Osteoblast (primary cell): Measurements from ENCODE around the gene VOPP1. TPM values are rescaled to one million over a fixed set of nuclear protein-coding genes. Genes with fewer than 3 reads are reported as not detected.

Source experiments
- DNase-seq: peaks from one replicate; pipeline ENCODE4 v3.0.0; 2011; ENCODE audit warnings: low spot score, mixed read lengths; ENCODE audit not compliant: insufficient read length; ENCODE audit errors: missing footprints
- H2AFZ ChIP-seq: 2 replicates; pipeline ENCODE4 v1.6.0; 2011; ENCODE audit warnings: mild to moderate bottlenecking, low read length
- H3K27ac ChIP-seq: 2 replicates; pipeline ENCODE4 v1.5.1; 2011; ENCODE audit warnings: mild to moderate bottlenecking, low read depth, low read length, moderate library complexity
- H3K27me3 ChIP-seq: 2 replicates; pipeline ENCODE4 v1.6.0; 2012; ENCODE audit warnings: mild to moderate bottlenecking, control low read depth, inconsistent platforms, low read length, moderate library complexity; ENCODE audit not compliant: insufficient read depth
- H3K36me3 ChIP-seq: 2 replicates; pipeline ENCODE4 v1.5.1; 2011; ENCODE audit warnings: mild to moderate bottlenecking, low read length, control low read depth, moderate library complexity; ENCODE audit not compliant: insufficient read depth
- H3K4me1 ChIP-seq: 2 replicates; pipeline ENCODE4 v1.5.1; 2011; ENCODE audit warnings: mild to moderate bottlenecking, low read length, control low read depth, moderate library complexity; ENCODE audit not compliant: insufficient read depth
- H3K4me2 ChIP-seq: 2 replicates; pipeline ENCODE4 v1.6.0; 2011; ENCODE audit warnings: mild to moderate bottlenecking, low read length; ENCODE audit not compliant: insufficient read depth
- H3K4me3 ChIP-seq: fragments of 200-600 bp; sonication (generic); 3 replicates; pipeline ENCODE4 v1.5.1; 2012; ENCODE audit warnings: mild to moderate bottlenecking, low read length, inconsistent platforms; ENCODE audit not compliant: insufficient read depth
- H3K79me2 ChIP-seq: 2 replicates; pipeline ENCODE4 v1.6.0; 2012; ENCODE audit warnings: mild to moderate bottlenecking, low read length, control low read depth, inconsistent platforms; ENCODE audit not compliant: insufficient read depth
- H3K9me3 ChIP-seq: 2 replicates; pipeline ENCODE4 v1.5.1; 2011; ENCODE audit warnings: low read depth, low read length, control low read depth
- H4K20me1 ChIP-seq: 2 replicates; pipeline ENCODE4 v1.6.0; 2012; ENCODE audit warnings: mild to moderate bottlenecking, low read length, control low read depth; ENCODE audit not compliant: insufficient read depth
- CTCF ChIP-seq: IDR thresholded peaks from 2 replicates; pipeline ENCODE4 v1.5.1; 2011; ENCODE audit warnings: mild to moderate bottlenecking, low read depth, low read length, moderate library complexity; ENCODE audit errors: extremely low read depth
- total RNA-seq: library from RNA; depleted of rRNA; stranded (reverse); fragments of >200 nt; gene quantifications from 2 replicates; pipeline ENCODE4 v1.2.3, GENCODE V29; 2012

VOPP1 gene
- total RNA-seq, 1 donor = 74.6 TPM

GRCh38 chr7:55464422-55464821 lies 107.9 kb downstream of the VOPP1 start:
- no peaks in the 10 kb centered on the region for H3K27me3 ChIP-seq
- no peak overlapping the region for H3K27ac ChIP-seq
- H3K9me3 ChIP-seq = no peaks in the 10 kb centered on the region
- H3K79me2 ChIP-seq = no peaks in the 10 kb centered on the region
- H4K20me1 ChIP-seq = peaks cover 2% of the 10 kb centered on the region
- DNase-seq = peak; percentile 54
- no peak overlapping the region for H3K4me3 ChIP-seq
- no peak for TF ChIP-seq CTCF
- H3K4me2 ChIP-seq = no peak overlapping the region
- no peak overlapping the region for H2AFZ ChIP-seq
- peaks cover 5% of the 10 kb centered on the region for H3K36me3 ChIP-seq
- H3K4me1 ChIP-seq = no peaks in the 10 kb centered on the region

- no peak overlapping the region for H3K4me2 ChIP-seq
- no peak overlapping the region for H3K27ac ChIP-seq
- H3K9me3 ChIP-seq = no peaks in the 10 kb centered on the region
- TF ChIP-seq CTCF = no peak
- H2AFZ ChIP-seq = no peak overlapping the region
- H3K4me1 ChIP-seq = no peaks in the 10 kb centered on the region
- H3K79me2 ChIP-seq = no peaks in the 10 kb centered on the region
- peaks cover 5% of the 10 kb centered on the region for H3K36me3 ChIP-seq
- no peak for DNase-seq
- no peaks in the 10 kb centered on the region for H3K27me3 ChIP-seq
- H3K4me3 ChIP-seq = no peak overlapping the region
- H4K20me1 ChIP-seq = peaks cover 2% of the 10 kb centered on the region
Measured at GRCh38 chr7:55463686-55464262, 108.5 kb downstream of the VOPP1 start.

- H2AFZ ChIP-seq = no peak overlapping the region
- H3K27me3 ChIP-seq = no peaks in the 10 kb centered on the region
- no peak overlapping the region for H3K4me2 ChIP-seq
- H3K36me3 ChIP-seq = no peaks in the 10 kb centered on the region
- H3K79me2 ChIP-seq = no peaks in the 10 kb centered on the region
- no peak overlapping the region for H3K27ac ChIP-seq
- no peak for TF ChIP-seq CTCF
- H3K4me3 ChIP-seq = no peak overlapping the region
- DNase-seq = no peak
- H3K4me1 ChIP-seq = no peaks in the 10 kb centered on the region
- no peaks in the 10 kb centered on the region for H4K20me1 ChIP-seq
- H3K9me3 ChIP-seq = no peaks in the 10 kb centered on the region
Measured at GRCh38 chr7:55458351-55458750, 114.0 kb downstream of the VOPP1 start.

GRCh38 chr7:55457801-55458200 lies 114.5 kb downstream of the VOPP1 start:
- no peaks in the 10 kb centered on the region for H3K27me3 ChIP-seq
- no peaks in the 10 kb centered on the region for H4K20me1 ChIP-seq
- H3K9me3 ChIP-seq = no peaks in the 10 kb centered on the region
- no peak for DNase-seq
- no peaks in the 10 kb centered on the region for H3K4me1 ChIP-seq
- no peak overlapping the region for H3K27ac ChIP-seq
- no peak overlapping the region for H3K4me2 ChIP-seq
- H3K36me3 ChIP-seq = no peaks in the 10 kb centered on the region
- H3K79me2 ChIP-seq = no peaks in the 10 kb centered on the region
- no peak overlapping the region for H2AFZ ChIP-seq
- TF ChIP-seq CTCF = no peak
- H3K4me3 ChIP-seq = no peak overlapping the region
